ENCODE measurements around the gene GPR171.
"Not testable (repeated sequence)": the region's sequence is repeated elsewhere in the genome, so short reads cannot be mapped to it uniquely, and the experiment has no call there.

GPR171 gene

GRCh38 chr3:151203051-151203420 is at the start of gene GPR171:
TSS of gene GPR171 (minus strand) at chr3:151203216. CDS start at chr3:151199386, 3,830 bp downstream.
- DNase-seq: no peak

GRCh38 chr3:151248772-151249337 is 45.8 kb upstream of the GPR171 start:
- no peak for DNase-seq

GRCh38 chr3:151242006-151242405 is 39.0 kb upstream of the GPR171 start:
- not testable (repeated sequence) for DNase-seq

- DNase-seq: no peak
Observed at GRCh38 chr3:151236736-151237135, 33.7 kb upstream of the GPR171 start.

GRCh38 chr3:151236316-151236715 is 33.3 kb upstream of the GPR171 start:
- no peak for DNase-seq

GRCh38 chr3:151234825-151235224 is 31.8 kb upstream of the GPR171 start:
- DNase-seq: no peak

- DNase-seq: no peak
Observed at GRCh38 chr3:151232991-151233390, 30.0 kb upstream of the GPR171 start.

- DNase-seq: not testable (repeated sequence)
Observed at GRCh38 chr3:151232403-151232802, 29.4 kb upstream of the GPR171 start.

GRCh38 chr3:151230646-151231045 is 27.6 kb upstream of the GPR171 start:
- no peak for DNase-seq

GRCh38 chr3:151228666-151229040 is 25.6 kb upstream of the GPR171 start:
- DNase-seq: no peak

GRCh38 chr3:151227807-151228665 is 25.0 kb upstream of the GPR171 start:
- DNase-seq: peak; percentile 64 to 66

GRCh38 chr3:151227266-151227806 is 24.3 kb upstream of the GPR171 start:
- DNase-seq: no peak

- no peak for DNase-seq
Observed at GRCh38 chr3:151226825-151227224, 23.8 kb upstream of the GPR171 start.

GRCh38 chr3:151226088-151226563 is 23.1 kb upstream of the GPR171 start:
- no peak for DNase-seq

GRCh38 chr3:151225040-151225975 is 22.3 kb upstream of the GPR171 start:
- DNase-seq: no peak

- DNase-seq: no peak
Observed at GRCh38 chr3:151224268-151224866, 21.4 kb upstream of the GPR171 start.

GRCh38 chr3:151219056-151219455 is 16.0 kb upstream of the GPR171 start:
- DNase-seq: no peak

- no peak for DNase-seq
Observed at GRCh38 chr3:151218136-151218535, 15.1 kb upstream of the GPR171 start.

GRCh38 chr3:151216641-151217607 is 13.9 kb upstream of the GPR171 start:
- no peak for DNase-seq

- no peak for DNase-seq
Observed at GRCh38 chr3:151214459-151214858, 11.4 kb upstream of the GPR171 start.

- DNase-seq: no peak
Observed at GRCh38 chr3:151213881-151214280, 10.9 kb upstream of the GPR171 start.
